Measurements from ENCODE around the gene PLEKHG2.

The PLEKHG2 gene

GRCh38 chr19:39405958-39406655 is 6.4 kb upstream of the PLEKHG2 start:
- no CpG with 5 or more reads among the region's 22 CpGs for WGBS, 2 donors (ENCODE audit: extremely low coverage in 2 of 2, insufficient read length in 2 of 2, insufficient replicate concordance in 1 of 2)

GRCh38 chr19:39406656-39407409 is 5.6 kb upstream of the PLEKHG2 start, which contains the start of gene ZFP36:
ZFP36 (plus strand) TSS chr19:39406847; CDS start chr19:39406905, 58 bp downstream.
- Histone ChIP-seq H3K79me1 (ENCODE audit: low read depth, low read length) (no peaks in the 10 kb centered on the region), H3K4me1 (ENCODE audit: control insufficient read depth in 2 of 2, insufficient read depth in 1 of 2, low read depth in 1 of 2, low read length in 2 of 2) (peaks cover 26 to 38% of the 10 kb centered on the region in 2 donors), H3K36me3 (replicated peaks in 1 of 2; ENCODE audit: control insufficient read depth in 2 of 2, insufficient read depth in 2 of 2, low read length in 2 of 2) (peaks cover 0 to 6% of the 10 kb centered on the region in 2 donors), H3K4me3 (ENCODE audit: low read length in 2 of 2) (peak within 1 kb of the TSS; percentile 82 to 91), H2BK120ac (ENCODE audit: low read depth, low read length) (no peak within 1 kb of the TSS), H3K4me2 (ENCODE audit: insufficient read depth, low read length, poor library complexity, severe bottlenecking) (peak within 1 kb of the TSS; percentile 99), H3K14ac (ENCODE audit: low read length) (no peak within 1 kb of the TSS), H2AFZ (ENCODE audit: low read length) (peak within 1 kb of the TSS; percentile 92), H3K9me3 (replicated peaks in 1 of 2; ENCODE audit: control insufficient read depth in 2 of 2, insufficient read depth in 1 of 2, low read depth in 1 of 2, low read length in 2 of 2) (no peaks in the 10 kb centered on the region), H4K91ac (ENCODE audit: low read depth, low read length, poor library complexity) (no peak within 1 kb of the TSS), H3K27ac (replicated peaks; ENCODE audit: low read length) (no peak within 1 kb of the TSS), H3K9ac (ENCODE audit: low read depth, low read length, poor library complexity) (peak within 1 kb of the TSS; percentile 96), H2BK15ac (ENCODE audit: low read length) (peak within 1 kb of the TSS; percentile 84), H3K18ac (ENCODE audit: low read length) (peak within 1 kb of the TSS; percentile 98), H3K27me3 (ENCODE audit: control insufficient read depth in 3 of 3, insufficient read depth in 3 of 3, low read depth in 1 of 3, low read length in 3 of 3) (peaks cover 0 to 27% (median 0%) of the 10 kb centered on the region in 3 experiments), H4K8ac (ENCODE audit: low read depth, low read length) (no peak within 1 kb of the TSS), H2BK5ac (ENCODE audit: low read length) (peak within 1 kb of the TSS; percentile 15), H3K23ac (ENCODE audit: low read depth, low read length, poor library complexity) (peak within 1 kb of the TSS; percentile 96), H2AK5ac (ENCODE audit: low read depth, low read length) (peak within 1 kb of the TSS; percentile 97), H3K4ac (ENCODE audit: low read length) (no peak within 1 kb of the TSS), H2BK12ac (ENCODE audit: low read length) (peak within 1 kb of the TSS; percentile 1)
- no peak for DNase-seq (ENCODE audit: low spot score)
- no CpG with 5 or more reads among the region's 56 CpGs for WGBS, 2 donors (ENCODE audit: extremely low coverage in 2 of 2, insufficient read length in 2 of 2, insufficient replicate concordance in 1 of 2)

More at GRCh38 chr19:39405958-39406655, 6.4 kb upstream of the PLEKHG2 start:
- Histone ChIP-seq H3K4me3 (ENCODE audit: low read length in 2 of 2) (peak overlapping the region; percentile 63 to 91), H2BK12ac (ENCODE audit: low read length) (no peak overlapping the region), H3K23ac (ENCODE audit: low read depth, low read length, poor library complexity) (peak overlapping the region; percentile 96), H2BK5ac (ENCODE audit: low read length) (no peak overlapping the region), H2AK5ac (ENCODE audit: low read depth, low read length) (peak overlapping the region; percentile 30), H2BK120ac (ENCODE audit: low read depth, low read length) (no peak overlapping the region), H3K27ac (replicated peaks; ENCODE audit: low read length) (no peak overlapping the region), H3K36me3 (replicated peaks in 1 of 2; ENCODE audit: control insufficient read depth in 2 of 2, insufficient read depth in 2 of 2, low read length in 2 of 2) (peaks cover 0 to 6% of the 10 kb centered on the region in 2 donors), H4K91ac (ENCODE audit: low read depth, low read length, poor library complexity) (no peak overlapping the region), H3K4me1 (ENCODE audit: control insufficient read depth in 2 of 2, insufficient read depth in 1 of 2, low read depth in 1 of 2, low read length in 2 of 2) (peaks cover 25 to 39% of the 10 kb centered on the region in 2 donors), H3K4ac (ENCODE audit: low read length) (no peak overlapping the region), H4K8ac (ENCODE audit: low read depth, low read length) (no peak overlapping the region), H3K27me3 (ENCODE audit: control insufficient read depth in 3 of 3, insufficient read depth in 3 of 3, low read depth in 1 of 3, low read length in 3 of 3) (peaks cover 0 to 27% (median 0%) of the 10 kb centered on the region in 3 experiments), H3K4me2 (ENCODE audit: insufficient read depth, low read length, poor library complexity, severe bottlenecking) (peak overlapping the region; percentile 99), H3K14ac (ENCODE audit: low read length) (no peak overlapping the region), H2AFZ (ENCODE audit: low read length) (peak overlapping the region; percentile 92), H3K9me3 (replicated peaks in 1 of 2; ENCODE audit: control insufficient read depth in 2 of 2, insufficient read depth in 1 of 2, low read depth in 1 of 2, low read length in 2 of 2) (no peaks in the 10 kb centered on the region), H3K79me1 (ENCODE audit: low read depth, low read length) (no peaks in the 10 kb centered on the region), H3K9ac (ENCODE audit: low read depth, low read length, poor library complexity) (peak overlapping the region; percentile 7), H2BK15ac (ENCODE audit: low read length) (no peak overlapping the region), H3K18ac (ENCODE audit: low read length) (peak overlapping the region; percentile 78)
- no peak for DNase-seq (ENCODE audit: low spot score)

GRCh38 chr19:39407410-39407659 is 5.1 kb upstream of the PLEKHG2 start:
- peaks cover 0 to 25% (median 0%) of the 10 kb centered on the region in 3 experiments for H3K27me3 ChIP-seq (ENCODE audit: control insufficient read depth in 3 of 3, insufficient read depth in 3 of 3, low read depth in 1 of 3, low read length in 3 of 3)
- H3K4me3 ChIP-seq (ENCODE audit: low read length in 2 of 2) = peak overlapping the region; percentile 82 to 91
- H3K79me1 ChIP-seq (ENCODE audit: low read depth, low read length) = no peaks in the 10 kb centered on the region
- H3K4me2 ChIP-seq (ENCODE audit: insufficient read depth, low read length, poor library complexity, severe bottlenecking) = peak overlapping the region; percentile 99
- H4K91ac ChIP-seq (ENCODE audit: low read depth, low read length, poor library complexity) = no peak overlapping the region
- no peak overlapping the region for H3K18ac ChIP-seq (ENCODE audit: low read length)
- no peak overlapping the region for H3K4ac ChIP-seq (ENCODE audit: low read length)
- H2BK12ac ChIP-seq (ENCODE audit: low read length) = no peak overlapping the region
- peak overlapping the region; percentile 92 for H2AFZ ChIP-seq (ENCODE audit: low read length)
- no peak overlapping the region for H2BK120ac ChIP-seq (ENCODE audit: low read depth, low read length)
- no peaks in the 10 kb centered on the region for H3K9me3 ChIP-seq (replicated peaks in 1 of 2; ENCODE audit: control insufficient read depth in 2 of 2, insufficient read depth in 1 of 2, low read depth in 1 of 2, low read length in 2 of 2)
- H4K8ac ChIP-seq (ENCODE audit: low read depth, low read length) = no peak overlapping the region
- DNase-seq (ENCODE audit: low spot score) = no peak
- no peak overlapping the region for H2BK5ac ChIP-seq (ENCODE audit: low read length)
- WGBS, 2 donors (ENCODE audit: extremely low coverage in 2 of 2, insufficient read length in 2 of 2, insufficient replicate concordance in 1 of 2) = no CpG with 5 or more reads among the region's 14 CpGs
- H3K36me3 ChIP-seq (replicated peaks in 1 of 2; ENCODE audit: control insufficient read depth in 2 of 2, insufficient read depth in 2 of 2, low read length in 2 of 2) = peaks cover 0 to 6% of the 10 kb centered on the region in 2 donors
- peak overlapping the region; percentile 84 for H2BK15ac ChIP-seq (ENCODE audit: low read length)
- peak overlapping the region; percentile 96 for H3K9ac ChIP-seq (ENCODE audit: low read depth, low read length, poor library complexity)
- H2AK5ac ChIP-seq (ENCODE audit: low read depth, low read length) = peak overlapping the region; percentile 97
- no peak overlapping the region for H3K14ac ChIP-seq (ENCODE audit: low read length)
- no peak overlapping the region for H3K27ac ChIP-seq (replicated peaks; ENCODE audit: low read length)
- no peak overlapping the region for H3K23ac ChIP-seq (ENCODE audit: low read depth, low read length, poor library complexity)
- peaks cover 21 to 33% of the 10 kb centered on the region in 2 donors for H3K4me1 ChIP-seq (ENCODE audit: control insufficient read depth in 2 of 2, insufficient read depth in 1 of 2, low read depth in 1 of 2, low read length in 2 of 2)

Measured in neuronal stem cell (in vitro differentiated cells).